DND-41 (cell line): Measurements from ENCODE around the gene SMCO4.

Source experiments
- ATAC-seq: fragments of 200-7000 bp; cut with Tn5 transposase; 3 replicates; pipeline ENCODE4 v1.9.1; 2021; ENCODE audit warnings: low read depth; ENCODE audit not compliant: insufficient read depth
- DNase-seq: peaks from one replicate; pipeline ENCODE4 v3.0.0-alpha.2; 2020
- H2AFZ ChIP-seq: 2 replicates; pipeline ENCODE4 v1.6.0; 2012; ENCODE audit warnings: low read depth, low read length
- H3K27ac ChIP-seq: 2 replicates; pipeline ENCODE4 v1.5.1; 2012; ENCODE audit warnings: low read length, inconsistent platforms
- H3K27me3 ChIP-seq: fragments of 200-600 bp; sonication (generic); 2 replicates; pipeline ENCODE4 v1.6.0; 2012; ENCODE audit warnings: low read length, mild to moderate bottlenecking, inconsistent platforms; ENCODE audit not compliant: insufficient read depth, poor library complexity
- H3K36me3 ChIP-seq: 2 replicates; pipeline ENCODE4 v1.5.1; 2012; ENCODE audit warnings: low read length, inconsistent platforms; ENCODE audit not compliant: insufficient read depth
- H3K4me1 ChIP-seq: 2 replicates; pipeline ENCODE4 v1.5.1; 2012; ENCODE audit warnings: mild to moderate bottlenecking, low read length; ENCODE audit not compliant: insufficient read depth
- H3K4me2 ChIP-seq: 2 replicates; pipeline ENCODE4 v1.6.0; 2012; ENCODE audit warnings: mild to moderate bottlenecking, moderate library complexity, low read length, inconsistent platforms; ENCODE audit not compliant: insufficient read depth
- H3K4me3 ChIP-seq, 2 experiments: fragments of 200-600 bp in 1 of 2; shearing (Covaris generic) in 1 of 2; 2 replicates each; pipeline ENCODE4 v1.5.1; 2012 to 2016; ENCODE audit warnings: inconsistent platforms in 2 of 2, low read length in 2 of 2, mild to moderate bottlenecking in 2 of 2, low read depth in 1 of 2, moderate library complexity in 1 of 2
- H3K79me2 ChIP-seq: 2 replicates; pipeline ENCODE4 v1.6.0; 2012; ENCODE audit warnings: low read length, inconsistent platforms; ENCODE audit not compliant: insufficient read depth
- H3K9ac ChIP-seq: 2 replicates; pipeline ENCODE4 v1.6.0; 2012; ENCODE audit warnings: low read depth, mild to moderate bottlenecking, inconsistent platforms, low read length, moderate library complexity
- H3K9me3 ChIP-seq: 2 replicates; pipeline ENCODE4 v1.5.1; 2012; ENCODE audit warnings: low read length, moderate library complexity, mild to moderate bottlenecking, inconsistent platforms; ENCODE audit not compliant: insufficient read depth, severe bottlenecking
- H4K20me1 ChIP-seq: 2 replicates; pipeline ENCODE4 v1.6.0; 2012; ENCODE audit warnings: low read length; ENCODE audit not compliant: insufficient read depth
- EZH2 ChIP-seq: IDR thresholded peaks from 3 replicates; pipeline ENCODE4 v1.6.1; 2012; ENCODE audit warnings: borderline replicate concordance, low read depth, mild to moderate bottlenecking, moderate library complexity, low read length, inconsistent platforms; ENCODE audit not compliant: severe bottlenecking
- TF ChIP-seq, protein P1 (sequence below): IDR thresholded peaks from 2 replicates; pipeline ENCODE4 v1.5.1; 2012; ENCODE audit warnings: borderline replicate concordance, low read length, moderate library complexity, mild to moderate bottlenecking; ENCODE audit not compliant: poor library complexity, severe bottlenecking; ENCODE audit errors: extremely low read depth

Gene SMCO4

DNA sequence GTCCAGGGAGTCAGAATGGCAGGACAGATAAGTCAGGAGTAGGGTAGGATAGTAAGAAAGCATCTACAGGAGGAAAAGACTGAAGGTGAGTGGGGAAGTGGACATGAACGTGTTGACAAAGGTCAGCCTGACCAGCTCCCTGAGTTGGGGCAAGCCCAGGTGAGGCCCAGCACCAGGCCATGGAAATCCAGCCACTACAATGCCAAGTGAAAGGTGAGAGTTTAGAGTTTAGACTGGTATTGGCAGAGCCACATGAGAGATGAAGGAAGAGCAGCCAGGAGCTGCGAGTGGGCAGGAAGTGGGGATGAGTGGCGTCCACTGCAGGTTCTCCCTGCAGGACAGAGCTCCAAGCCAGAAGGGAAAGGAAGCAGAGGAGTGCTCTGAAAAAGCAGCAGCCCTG lies 16.5 kb upstream of the SMCO4 start:
- Histone ChIP-seq H3K9ac (no peak overlapping the region), H3K9me3 (no peaks in the 10 kb centered on the region), H3K4me2 (no peak overlapping the region), H3K79me2 (no peaks in the 10 kb centered on the region), H3K36me3 (no peaks in the 10 kb centered on the region), H3K27me3 (peaks cover 5% of the 10 kb centered on the region), H2AFZ (no peak overlapping the region), H3K27ac (no peak overlapping the region), H4K20me1 (no peaks in the 10 kb centered on the region; the same call in 1 of the 2 replicates), H3K4me1 (no peaks in the 10 kb centered on the region), H3K4me3 (no peak overlapping the region)
- DNase-seq (no peak), ATAC-seq (no peak)
- TF ChIP-seq, protein P1, sequence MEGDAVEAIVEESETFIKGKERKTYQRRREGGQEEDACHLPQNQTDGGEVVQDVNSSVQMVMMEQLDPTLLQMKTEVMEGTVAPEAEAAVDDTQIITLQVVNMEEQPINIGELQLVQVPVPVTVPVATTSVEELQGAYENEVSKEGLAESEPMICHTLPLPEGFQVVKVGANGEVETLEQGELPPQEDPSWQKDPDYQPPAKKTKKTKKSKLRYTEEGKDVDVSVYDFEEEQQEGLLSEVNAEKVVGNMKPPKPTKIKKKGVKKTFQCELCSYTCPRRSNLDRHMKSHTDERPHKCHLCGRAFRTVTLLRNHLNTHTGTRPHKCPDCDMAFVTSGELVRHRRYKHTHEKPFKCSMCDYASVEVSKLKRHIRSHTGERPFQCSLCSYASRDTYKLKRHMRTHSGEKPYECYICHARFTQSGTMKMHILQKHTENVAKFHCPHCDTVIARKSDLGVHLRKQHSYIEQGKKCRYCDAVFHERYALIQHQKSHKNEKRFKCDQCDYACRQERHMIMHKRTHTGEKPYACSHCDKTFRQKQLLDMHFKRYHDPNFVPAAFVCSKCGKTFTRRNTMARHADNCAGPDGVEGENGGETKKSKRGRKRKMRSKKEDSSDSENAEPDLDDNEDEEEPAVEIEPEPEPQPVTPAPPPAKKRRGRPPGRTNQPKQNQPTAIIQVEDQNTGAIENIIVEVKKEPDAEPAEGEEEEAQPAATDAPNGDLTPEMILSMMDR, result no peak
- no peak for TF ChIP-seq EZH2

DNA sequence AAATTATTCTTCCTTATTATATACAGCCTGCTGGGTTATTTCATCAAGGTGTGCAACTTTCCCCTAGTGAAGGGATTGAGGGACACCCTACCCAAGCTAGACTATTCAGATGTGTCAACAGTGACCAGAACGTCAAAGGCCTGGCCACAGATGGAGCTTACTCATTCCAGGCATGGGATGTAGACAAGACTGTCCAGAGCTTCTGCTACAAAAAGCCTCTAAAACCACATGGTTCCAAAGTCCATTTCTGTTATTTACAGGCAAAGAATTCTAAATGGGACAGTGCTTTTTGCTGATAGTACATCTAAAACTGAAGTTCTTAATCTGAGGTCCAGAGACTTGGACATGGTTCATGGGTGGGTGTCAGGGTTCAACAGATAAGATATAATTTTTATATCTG lies 9.7 kb upstream of the SMCO4 start:
- H3K4me3 ChIP-seq, result no peak overlapping the region
- H3K9me3 ChIP-seq, result no peaks in the 10 kb centered on the region
- no peak for TF ChIP-seq EZH2
- TF ChIP-seq, protein P1, result no peak
- ATAC-seq (no peak), DNase-seq (no peak)
- H2AFZ ChIP-seq, result no peak overlapping the region
- no peak overlapping the region for H3K27ac ChIP-seq
- no peaks in the 10 kb centered on the region for H3K79me2 ChIP-seq
- no peak overlapping the region for H3K4me2 ChIP-seq
- no peaks in the 10 kb centered on the region; the same call in 1 of the 2 replicates for H3K4me1 ChIP-seq
- H3K36me3 ChIP-seq, result no peaks in the 10 kb centered on the region
- no peak overlapping the region for H3K9ac ChIP-seq
- no peaks in the 10 kb centered on the region for H4K20me1 ChIP-seq
- peaks cover 5% of the 10 kb centered on the region for H3K27me3 ChIP-seq

DNA sequence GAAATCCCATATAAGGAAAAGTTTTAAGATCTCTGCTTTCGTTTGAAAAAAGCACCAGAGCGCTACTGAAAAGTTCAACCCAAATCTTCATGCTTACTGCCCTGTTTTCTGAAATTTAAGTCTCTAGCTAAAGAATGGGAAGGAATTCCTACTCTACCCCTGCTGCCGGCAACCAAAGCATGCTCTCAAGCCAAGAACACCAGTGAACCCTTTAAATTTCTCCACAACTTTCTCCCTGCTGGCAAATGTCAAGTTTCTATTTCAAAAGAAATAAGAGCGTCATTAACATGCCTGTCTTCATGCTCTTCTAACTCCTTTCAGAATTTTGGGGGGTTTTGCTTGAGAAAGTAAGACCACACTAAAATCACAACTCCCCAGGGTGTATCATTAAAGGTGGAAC lies 6.8 kb upstream of the SMCO4 start:
- Histone ChIP-seq H3K4me2 (no peak overlapping the region), H3K4me1 (no peaks in the 10 kb centered on the region; the same call in 1 of the 2 replicates), H3K4me3 (no peak overlapping the region), H3K36me3 (no peaks in the 10 kb centered on the region), H3K9me3 (no peaks in the 10 kb centered on the region), H3K9ac (no peak overlapping the region), H3K79me2 (no peaks in the 10 kb centered on the region), H3K27me3 (no peaks in the 10 kb centered on the region), H4K20me1 (no peaks in the 10 kb centered on the region), H3K27ac (no peak overlapping the region), H2AFZ (no peak overlapping the region)
- DNase-seq (no peak), ATAC-seq (no peak)
- TF ChIP-seq, protein P1, result no peak

GRCh38 chr11:93548679-93549319 lies 5.6 kb upstream of the SMCO4 start:
- no peak; the same call in 2 of the 3 replicates for ATAC-seq
- Histone ChIP-seq H2AFZ (no peak overlapping the region), H3K27me3 (no peaks in the 10 kb centered on the region)

More at GRCh38 chr11:93548679-93549319, 5.6 kb upstream of the SMCO4 start:
- peaks cover 11% of the 10 kb centered on the region for H3K4me1 ChIP-seq
- no peaks in the 10 kb centered on the region for H4K20me1 ChIP-seq
- H3K36me3 ChIP-seq, result no peaks in the 10 kb centered on the region
- H3K27ac ChIP-seq, result no peak overlapping the region
- no peak overlapping the region for H3K4me3 ChIP-seq
- H3K9me3 ChIP-seq, result no peaks in the 10 kb centered on the region
- no peak overlapping the region for H3K9ac ChIP-seq
- no peaks in the 10 kb centered on the region for H3K79me2 ChIP-seq
- TF ChIP-seq, protein P1, result no peak
- no peak for TF ChIP-seq EZH2
- DNase-seq, result no peak
- no peak overlapping the region for H3K4me2 ChIP-seq
